GM19463 (cell line): ENCODE data around the gene MAP4.

Source experiments
- ATAC-seq: cut with Tn5 transposase; IDR thresholded peaks from one replicate; pipeline ENCODE4 v1.9.1; 2021; ENCODE audit warnings: mild to moderate bottlenecking, moderate library complexity; ENCODE audit not compliant: unreplicated experiment

The MAP4 gene

DNA sequence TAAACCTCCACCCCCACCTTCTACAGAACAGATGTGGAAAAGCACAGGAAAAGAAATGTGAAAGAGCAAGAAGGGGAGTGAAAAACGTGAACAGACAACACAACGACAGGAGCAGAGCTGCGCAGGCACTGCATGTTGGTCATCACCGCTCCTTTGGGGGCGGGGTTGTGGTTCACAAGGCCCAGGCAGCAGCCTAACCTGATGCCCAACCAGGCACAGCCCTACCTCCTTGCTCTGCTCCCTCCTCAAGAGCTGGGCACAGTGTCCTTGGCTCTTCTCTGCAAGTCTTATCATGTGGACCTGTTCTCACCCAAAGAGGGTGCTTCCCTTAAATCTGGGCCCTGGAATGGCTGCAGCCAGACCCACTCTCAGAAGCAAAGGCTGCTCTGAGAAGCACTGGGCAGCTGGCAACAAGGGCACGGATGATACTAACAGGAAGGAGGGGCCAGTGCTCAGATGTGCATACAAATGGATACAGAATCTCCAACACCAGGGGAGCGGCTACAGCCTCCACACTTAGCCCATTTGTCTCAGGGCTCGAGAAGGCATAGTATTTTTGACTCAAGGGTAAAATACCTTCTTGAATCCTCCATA lies 148.7 kb downstream of the MAP4 start:
- ATAC-seq = no peak

DNA sequence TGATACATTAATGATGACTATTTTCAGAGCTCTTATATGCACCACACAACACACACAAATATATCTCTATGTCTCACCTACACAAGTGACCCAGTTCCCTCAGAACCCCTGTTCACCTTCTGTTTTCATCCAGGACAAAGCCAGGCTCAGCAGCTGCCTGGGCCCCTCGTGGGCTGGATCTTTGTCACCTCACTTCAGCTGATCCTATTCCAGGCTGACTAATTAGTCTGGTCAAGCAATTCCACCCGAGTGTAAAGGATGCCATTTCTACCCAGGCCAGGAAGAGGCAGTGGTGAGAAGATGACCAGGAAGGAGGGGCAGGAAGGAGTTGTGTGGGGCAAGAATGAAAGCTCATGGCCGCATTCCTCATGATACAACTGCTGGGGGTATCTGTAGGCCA lies 151.0 kb downstream of the MAP4 start:
- no peak for ATAC-seq

DNA sequence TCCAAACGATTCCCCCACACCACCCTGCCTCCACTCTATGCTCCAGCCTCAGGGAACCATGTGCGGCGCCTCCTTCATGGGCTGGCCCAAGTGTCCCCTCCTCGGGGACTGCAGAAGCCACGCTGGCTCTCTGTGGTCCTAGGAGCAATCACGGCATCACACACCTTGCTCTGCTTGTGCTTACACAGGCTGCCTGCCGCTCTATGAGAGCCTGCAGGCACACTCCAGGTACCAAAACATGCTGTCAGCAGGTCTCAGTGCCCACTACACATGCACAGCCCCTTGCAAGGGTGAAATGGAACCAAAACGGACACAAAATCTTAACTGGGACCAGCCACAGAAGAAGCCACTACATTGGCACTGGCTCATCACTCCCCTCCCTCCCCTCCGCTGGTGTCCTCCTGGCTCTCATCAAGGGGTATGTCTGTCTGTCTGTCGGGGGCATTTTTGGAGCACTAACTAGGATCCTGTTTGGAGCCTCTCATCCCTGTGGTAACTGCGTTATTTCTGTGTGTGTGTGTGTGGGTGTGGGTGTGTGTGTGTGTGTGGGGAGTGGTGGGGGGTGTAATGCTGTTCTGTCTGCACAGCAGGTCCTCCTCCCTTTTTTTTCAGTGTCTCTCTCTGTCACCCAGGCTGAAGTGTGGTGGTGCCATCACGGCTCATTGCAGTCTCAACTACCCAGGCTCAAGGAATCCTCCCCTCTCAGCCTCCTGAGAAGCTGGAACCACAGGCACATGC lies 152.7 kb downstream of the MAP4 start:
- ATAC-seq = no peak

DNA sequence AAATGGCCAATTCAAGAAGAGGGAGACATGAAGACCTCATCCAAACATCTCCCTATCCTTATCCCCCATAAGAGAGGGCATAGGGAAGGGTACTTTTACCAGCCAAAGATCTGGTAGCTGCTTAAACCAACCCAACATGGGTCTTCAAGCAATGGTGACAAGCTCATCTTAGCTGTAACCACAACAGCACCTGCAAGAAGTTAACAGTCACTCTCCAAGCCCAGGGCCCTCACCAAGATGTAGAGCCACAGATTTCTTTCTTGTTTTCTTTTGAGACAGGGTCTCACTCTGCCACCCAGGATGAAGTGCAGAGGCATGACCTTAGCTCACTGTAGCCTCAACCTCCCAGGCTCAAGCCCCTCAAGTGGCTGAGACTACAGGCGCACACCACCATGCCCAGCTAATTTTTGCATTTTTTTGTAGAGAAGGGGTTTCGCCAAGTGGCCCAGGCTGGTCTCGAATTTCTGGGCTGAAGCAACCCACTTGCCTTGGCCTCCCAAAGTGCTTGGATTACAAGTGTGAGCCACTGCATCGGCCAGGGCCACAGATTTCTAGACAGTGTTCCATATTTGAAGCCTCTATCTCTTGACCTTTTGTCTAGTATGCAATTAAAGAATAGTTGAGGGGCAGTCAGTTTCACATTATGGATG lies 156.1 kb downstream of the MAP4 start:
- no peak for ATAC-seq

DNA sequence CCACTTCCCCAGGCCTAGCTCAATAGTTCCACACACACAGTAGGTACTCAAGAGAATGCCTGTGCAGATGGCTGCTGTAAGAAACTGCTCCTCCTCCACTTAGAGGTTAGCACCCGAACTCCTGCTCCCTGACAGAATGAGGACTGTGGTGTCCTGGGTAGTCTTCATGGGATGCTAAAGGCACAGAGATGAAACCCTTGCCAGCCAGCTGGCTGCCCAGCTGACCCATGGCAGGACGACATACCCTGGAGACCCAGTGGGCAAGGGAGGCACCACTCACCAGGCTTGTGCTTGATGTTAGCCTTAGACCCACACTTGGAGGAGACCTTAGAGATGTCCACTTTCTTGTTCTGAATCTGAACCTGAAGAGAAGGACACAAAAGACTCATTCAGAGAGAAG lies 159.1 kb downstream of the MAP4 start:
- no peak for ATAC-seq

DNA sequence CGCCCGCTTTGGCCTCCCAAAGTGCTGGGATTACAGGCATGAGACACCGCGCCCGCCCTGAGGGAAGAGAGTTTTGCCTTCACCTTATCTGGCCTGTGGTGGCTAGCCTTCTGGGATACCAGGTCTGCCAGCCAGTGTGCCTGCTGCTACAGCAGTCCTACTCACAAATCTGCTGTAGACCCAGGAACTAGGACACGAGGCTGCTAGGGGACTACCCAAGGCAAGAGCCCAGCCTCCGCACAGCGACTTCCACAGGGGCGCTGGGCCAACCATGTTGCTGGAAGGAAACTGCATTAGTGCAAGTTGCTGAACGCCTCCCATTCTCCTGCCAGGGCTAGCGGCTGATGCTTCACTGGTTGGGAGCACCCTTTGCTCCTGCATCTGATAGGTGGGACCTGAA lies 159.5 kb downstream of the MAP4 start:
- no peak for ATAC-seq

DNA sequence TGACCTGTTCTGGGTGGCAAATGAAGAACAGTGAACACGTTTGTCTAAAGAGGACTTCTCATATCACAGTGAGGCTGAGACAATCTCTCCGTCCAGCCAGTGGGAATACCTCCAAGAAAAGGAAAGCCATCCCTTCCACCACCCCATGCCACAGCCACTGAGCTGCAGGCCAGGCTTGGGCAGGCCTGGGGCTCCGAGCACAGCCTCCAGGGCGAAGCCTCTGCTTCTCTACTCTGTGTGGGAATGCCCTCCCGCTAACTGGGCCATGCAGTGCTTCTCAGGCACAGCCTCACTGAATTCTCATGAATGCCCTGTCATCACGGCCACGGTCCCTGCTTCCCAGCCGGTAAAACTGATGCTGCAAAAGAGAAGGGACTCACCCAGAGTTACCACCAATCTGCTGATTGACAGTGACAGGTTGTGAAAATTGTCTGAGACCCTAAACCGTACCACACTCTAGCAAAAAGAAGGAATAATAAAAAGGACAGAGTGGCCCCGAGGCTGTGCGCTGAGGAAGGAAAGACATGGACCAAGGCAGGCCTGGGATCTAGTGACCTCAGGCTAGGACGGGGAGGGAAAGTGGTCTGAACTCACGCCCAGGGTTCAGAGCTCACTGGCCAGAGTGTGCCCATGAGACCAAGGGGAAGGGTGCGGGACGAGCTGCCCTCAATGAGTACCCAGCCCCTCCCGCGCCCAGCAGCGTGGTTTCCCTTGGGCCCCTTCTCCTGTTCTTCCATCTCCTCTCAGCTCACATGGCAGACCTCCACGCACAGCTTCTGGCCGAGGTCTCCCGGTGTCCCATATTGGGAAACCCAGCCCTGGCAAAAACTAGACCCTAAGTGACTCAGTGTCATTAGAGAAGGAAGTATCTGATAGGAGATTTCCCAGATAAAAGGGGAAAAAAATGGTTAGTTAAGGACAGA lies 160.5 kb downstream of the MAP4 start:
- no peak for ATAC-seq

DNA sequence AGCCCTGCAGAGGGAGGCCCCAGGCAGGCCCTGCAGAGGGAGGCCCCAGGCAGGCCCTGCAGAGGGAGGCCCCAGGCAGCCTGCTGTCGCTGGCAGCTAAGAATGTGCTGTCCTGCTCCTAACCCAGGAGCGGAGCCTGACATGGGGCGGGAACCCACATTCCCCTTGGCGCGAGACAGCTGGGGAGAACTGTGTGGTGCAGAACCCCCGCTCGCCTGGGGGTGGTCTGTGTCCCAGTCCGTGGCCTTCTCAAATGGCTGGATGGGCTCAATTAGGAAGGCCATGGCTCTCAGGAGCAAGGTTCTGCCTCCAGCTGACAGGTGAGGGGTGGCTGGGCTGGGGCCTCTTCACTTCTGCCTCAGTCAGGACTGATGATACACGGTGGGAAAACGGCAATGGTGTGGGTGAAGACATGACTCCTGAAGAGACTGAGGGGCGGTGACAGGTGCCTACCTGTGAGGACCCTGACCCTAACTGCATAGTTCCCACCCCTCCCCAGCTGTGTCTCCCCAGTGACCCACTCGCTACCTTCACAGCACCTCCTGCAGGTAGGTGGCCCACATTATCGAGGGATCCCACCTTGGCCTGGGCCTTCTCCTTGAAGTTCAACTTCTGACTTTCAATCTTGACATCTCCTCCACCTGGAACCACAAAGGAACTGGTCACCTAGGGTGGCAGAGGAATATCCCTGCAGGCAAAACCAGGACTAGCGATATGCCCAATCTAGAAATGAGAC lies 161.3 kb downstream of the MAP4 start:
- ATAC-seq = no peak

DNA sequence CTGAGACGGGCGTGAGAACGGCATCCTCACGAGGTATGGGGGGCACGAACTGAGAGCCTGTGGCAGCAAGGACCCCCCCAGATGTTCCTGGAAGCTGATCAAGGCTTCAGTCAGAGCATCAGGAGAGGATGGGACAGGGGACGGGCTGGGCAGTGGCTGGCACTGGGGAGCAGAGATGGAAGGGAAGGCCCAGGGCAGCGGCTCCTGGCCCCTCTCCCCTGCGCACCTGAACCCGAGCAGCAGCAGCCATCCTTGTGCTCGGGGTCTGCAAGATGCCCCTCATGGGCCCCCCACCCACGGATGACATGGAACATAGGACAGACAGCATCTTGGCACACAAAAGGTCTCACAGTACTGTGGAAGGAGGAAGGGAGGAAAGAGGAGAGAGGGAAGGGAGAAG lies 161.9 kb downstream of the MAP4 start:
- ATAC-seq = no peak

DNA sequence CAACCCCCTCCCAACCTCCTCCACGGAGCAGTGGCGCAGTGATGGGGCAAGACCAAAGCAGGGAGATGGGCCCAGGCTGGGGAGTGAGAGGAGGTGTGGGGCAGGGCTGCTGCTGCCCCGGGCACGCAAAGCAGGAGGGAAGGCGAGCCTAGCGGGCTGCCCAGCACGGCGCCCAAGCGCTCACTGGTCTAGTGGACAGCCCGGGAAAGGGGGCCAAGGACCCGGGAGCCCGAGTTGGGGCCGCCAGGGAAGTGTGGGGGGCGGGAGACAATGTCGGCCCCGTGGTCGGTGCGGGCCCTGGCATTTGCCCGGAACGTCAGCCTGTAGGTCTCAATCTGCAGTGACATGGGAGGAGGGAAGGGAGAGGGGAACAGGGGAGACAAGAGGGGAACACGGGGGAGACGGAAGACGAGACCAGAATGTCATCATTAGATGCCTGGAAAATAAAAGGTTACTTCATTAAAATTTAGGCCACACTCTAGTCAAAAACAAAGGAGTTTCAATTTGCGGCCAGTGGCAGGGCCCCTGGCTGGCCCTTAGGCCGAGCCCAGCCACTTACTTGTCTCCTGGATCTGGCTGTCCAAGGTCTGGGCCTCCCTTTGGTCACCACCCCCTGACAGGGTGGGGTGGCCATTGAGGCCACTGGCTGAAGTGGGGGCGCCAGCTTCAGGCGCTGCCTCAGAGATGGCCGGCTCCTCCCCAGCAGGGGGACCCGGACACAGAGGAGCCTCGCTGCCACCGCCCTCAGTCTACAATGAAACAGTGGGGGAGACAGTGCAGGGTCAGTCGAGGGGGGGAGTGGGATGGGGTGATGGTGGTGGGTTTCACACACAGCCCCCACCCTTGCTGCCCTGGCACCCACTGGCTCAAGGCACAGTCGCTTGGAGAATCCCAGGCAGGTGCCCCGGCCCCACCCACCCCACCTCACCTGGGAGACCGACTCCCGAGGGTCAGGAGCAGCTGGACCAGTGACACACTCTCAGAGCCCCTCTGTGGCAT lies 163.3 kb downstream of the MAP4 start:
- no peak for ATAC-seq

DNA sequence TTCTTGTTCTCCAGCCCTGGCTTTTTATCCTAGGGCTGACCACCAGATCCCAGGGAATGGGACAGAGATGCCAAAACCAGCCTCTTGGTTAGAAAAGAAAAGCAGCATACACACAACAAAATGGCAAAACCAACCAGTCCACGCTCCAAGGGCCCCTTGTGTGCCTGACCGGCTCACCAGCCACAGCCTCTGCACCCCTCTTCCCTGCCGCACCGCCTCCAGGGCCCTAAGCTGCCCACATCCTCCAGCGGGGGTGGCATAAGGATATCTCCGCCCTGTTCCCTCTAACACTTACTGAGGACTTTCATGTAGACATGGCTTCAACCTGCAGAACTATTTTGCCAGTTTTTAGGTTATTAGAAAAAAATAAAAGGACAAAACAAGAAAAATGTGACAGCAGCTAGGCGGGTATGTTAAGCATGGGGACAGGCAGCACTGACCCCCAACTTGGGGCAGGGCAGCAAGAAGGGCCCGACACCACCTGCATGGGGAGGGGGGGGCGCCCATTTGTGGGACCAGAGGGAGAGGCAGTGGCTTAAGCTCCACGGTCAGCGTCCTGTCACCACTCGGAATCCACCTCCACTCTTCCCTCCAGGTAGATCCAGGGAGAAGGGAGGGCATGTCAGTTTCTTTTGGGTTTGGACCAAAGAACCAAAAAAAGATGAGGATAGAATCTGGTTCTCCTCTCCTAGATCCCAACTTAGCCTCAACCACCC lies 164.2 kb downstream of the MAP4 start:
- ATAC-seq = no peak

DNA sequence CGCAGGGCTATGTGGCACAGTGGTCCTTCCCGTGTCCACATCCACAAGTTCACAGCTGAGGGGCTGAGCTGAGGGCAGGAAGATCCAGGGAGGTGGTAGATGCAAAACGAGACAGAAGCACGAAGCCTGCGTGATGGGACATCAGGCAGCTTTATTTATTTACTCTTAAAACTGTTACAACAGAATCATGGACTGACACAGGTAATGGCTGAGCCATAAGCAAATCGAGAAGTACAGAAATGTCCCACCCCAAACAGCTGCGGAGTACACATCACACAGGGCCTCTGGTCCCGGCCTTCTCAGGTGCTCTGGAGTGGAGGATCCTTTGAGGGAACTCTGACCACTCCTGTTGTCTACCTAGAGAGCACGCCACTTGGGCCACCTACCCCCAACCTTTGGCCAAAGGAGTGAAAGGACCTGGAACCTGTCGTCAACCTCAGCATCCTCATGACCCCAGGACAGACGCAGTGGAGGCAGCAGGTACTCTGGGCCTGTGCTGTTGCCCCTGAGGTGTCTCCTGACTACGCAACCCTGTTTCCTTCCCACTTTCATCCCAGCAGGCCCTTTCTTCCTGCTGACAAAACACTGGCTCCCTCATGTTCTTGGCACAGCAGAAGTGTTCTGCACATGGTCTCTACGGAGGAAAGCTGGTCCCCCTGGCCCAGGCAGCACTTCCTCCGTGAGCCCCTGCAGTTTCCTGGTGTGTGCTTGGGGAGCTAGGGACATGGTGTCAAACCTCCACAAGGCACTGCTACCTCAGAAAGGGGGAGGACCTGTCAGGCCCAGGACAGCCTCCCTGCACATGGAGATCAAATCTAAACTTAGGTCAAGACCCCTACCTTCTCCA lies 165.4 kb downstream of the MAP4 start:
- no peak for ATAC-seq

DNA sequence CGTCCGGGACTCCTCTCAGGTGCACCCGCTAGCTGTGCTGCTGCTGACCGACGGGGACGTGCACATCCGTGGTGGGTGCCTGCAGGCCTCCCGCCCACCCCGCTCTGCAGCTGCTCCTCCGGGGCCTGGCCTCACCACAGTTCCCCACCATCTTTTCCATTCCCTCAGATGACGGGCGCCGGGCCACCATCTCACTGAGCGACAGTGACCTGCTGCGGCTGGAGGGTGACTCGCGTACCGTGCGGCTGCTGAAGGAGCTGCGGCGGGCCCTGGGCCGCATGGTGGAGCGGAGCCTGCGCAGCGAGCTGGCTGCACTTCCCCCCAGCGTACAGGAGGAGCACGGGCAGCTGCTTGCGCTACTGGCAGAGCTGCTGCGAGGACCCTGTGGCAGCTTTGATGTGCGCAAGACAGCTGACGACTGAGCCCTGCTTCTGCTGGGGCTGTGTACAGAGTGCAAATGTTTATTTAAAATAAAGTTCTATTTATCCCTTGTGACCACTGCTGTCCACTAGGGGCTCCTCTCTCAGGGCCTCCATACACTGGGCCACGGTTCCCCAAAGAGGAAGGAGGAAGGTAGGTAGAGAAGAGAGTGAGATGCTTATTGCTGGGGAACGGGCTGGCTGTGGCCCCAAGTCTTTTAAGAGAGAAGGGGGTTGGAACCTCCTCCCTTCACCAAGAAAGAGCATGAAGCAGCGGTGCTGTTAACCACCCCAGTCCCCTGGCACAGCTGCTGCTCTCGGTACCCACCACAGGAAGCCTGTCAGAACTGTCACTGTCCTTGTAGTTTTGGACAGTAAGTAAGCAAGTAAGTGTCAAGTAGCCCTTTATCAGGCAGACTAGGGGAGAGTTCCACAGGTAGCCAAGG lies 166.3 kb downstream of the MAP4 start:
- no peak for ATAC-seq

DNA sequence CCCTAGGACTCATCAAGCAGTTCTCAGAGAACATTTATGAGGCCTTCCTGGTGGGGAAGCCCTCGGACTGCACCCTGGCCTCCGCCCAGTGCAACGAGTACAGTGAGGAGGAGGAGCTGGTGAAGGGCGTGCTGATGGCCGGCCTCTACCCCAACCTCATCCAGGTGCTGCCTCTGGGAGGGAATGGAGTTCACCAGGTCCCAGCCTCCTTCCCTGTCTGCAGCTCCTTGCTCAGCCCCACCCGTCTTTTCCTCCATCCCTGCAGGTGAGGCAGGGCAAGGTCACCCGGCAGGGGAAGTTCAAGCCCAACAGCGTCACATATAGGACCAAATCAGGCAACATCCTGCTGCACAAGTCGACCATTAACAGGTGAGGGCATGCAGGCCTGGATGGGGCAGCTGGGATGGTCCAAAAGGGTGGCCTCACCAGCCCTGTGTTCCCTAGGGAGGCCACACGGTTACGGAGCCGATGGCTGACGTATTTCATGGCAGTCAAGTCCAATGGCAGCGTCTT lies 167.0 kb downstream of the MAP4 start:
- no peak for ATAC-seq

DNA sequence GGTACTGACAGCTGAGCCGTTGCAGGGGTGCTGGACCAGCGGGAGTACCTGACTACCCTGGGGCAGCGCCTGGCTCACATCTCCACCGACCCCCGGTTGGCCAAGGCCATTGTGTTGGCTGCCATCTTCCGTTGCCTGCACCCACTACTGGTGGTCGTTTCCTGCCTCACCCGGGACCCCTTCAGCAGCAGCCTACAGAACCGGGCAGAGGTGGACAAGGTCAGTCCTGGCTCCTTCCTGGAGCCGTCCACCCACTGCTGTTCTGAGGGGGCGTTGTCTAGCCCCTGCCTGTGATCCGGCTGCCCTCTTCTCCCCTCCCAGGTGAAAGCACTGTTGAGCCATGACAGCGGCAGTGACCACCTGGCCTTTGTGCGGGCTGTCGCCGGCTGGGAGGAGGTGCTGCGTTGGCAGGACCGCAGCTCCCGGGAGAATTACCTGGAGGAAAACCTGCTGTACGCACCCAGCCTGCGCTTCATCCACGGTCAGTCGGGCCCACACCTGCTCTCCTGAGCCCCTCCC lies 167.6 kb downstream of the MAP4 start:
- ATAC-seq = no peak

DNA sequence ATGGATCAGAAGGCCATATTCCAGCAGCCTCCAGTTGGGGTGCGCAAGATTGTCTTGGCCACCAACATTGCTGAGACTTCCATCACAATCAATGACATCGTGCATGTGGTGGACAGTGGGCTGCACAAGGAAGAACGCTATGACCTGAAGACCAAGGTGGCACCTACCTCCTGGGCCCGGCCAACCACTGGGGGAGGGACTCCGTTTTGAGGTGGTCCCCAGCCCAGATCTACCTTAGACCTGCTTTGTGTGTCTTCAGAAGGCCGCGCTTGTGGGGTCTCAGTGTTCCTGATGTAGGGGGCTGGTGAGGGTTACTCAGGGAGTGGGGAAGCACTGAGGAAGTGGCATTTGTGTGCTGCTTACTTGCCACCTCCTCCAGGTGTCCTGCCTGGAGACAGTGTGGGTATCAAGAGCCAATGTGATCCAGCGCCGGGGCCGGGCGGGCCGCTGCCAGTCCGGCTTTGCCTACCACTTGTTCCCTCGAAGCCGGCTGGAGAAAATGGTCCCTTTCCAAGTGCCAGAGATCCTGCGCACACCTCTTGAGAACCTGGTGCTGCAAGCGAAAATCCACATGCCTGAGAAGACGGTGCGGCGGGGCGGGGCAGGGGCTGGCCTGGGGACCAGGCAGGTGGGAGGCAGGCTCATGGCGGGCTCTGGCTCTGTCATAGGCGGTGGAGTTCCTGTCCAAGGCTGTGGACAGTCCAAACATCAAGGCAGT lies 168.3 kb downstream of the MAP4 start:
- no peak for ATAC-seq
